Measurements from ENCODE around the gene COL6A2.
A peak's percentile ranks its signal among the peaks of the same experiment; 100 is the strongest.

COL6A2 gene

DNA sequence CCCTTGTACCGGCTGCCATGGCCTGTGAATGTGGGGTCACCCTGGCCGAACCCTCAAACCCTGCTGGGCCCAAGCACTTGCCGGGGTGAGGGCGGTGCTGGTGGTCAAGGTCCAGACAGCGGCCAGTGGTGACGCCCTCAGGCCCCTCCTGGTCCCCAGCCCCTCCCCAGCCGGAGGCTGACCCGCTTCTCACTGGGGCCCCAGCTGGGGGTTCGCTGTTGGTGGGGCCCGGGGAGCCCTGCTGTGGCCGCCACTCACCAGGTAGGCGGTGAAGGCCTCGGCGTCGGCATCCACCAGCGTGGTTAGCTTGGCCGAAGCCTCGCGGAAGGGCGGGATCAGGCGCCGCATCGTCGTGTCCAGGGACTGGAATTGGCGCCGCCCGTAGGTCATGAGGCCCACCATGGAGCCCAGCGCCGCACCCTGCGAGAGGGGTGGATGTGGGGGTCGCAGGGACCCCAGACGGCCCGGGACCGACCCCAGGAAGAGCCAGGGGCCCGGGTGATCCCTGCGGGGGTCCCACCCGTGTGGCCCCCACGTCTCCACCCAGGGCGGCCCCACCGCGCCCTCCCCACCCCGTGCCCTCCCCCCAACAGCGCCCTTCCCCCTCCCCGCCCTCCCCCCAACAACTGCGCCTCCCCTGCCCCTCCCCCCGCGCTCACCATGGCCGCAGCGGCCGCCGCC is 47.4 kb downstream of the COL6A2 start:
- no peak for DNase-seq

GRCh38 chr21:46145840-46146691 is 48.2 kb downstream of the COL6A2 start:
- peak in 1 of 5 donors; percentile 2 for DNase-seq

GRCh38 chr21:46146856-46147255 is 48.9 kb downstream of the COL6A2 start:
- no peak for DNase-seq

DNA sequence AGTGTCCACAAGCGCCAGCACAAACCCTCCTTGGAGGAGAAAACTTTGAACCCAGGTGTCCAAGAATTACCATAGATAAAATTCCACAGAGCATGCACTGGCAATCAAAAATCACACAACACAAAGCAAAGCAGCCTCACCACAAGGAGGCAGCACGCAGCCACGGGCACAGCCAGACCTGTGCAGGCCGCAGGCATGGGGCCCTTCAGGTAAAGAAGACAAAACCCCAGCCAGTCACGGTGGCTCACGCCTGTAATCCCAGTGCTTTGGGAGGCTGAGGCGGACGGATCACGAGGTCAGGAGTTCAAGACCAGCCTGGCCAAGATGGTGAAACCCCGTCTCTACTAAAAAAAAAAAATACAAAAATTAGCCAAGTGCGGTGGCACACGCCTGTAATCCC is 49.5 kb downstream of the COL6A2 start:
- DNase-seq: peak in 3 of 5 donors; percentile 6 to 40 (median 31)

- DNase-seq: no peak
These were observed 50.2 kb downstream of the COL6A2 start for GRCh38 chr21:46148106-46148505.

GRCh38 chr21:46149205-46149901 is 51.4 kb downstream of the COL6A2 start:
- peak in 2 of 5 donors; percentile 2 to 3 for DNase-seq

DNA sequence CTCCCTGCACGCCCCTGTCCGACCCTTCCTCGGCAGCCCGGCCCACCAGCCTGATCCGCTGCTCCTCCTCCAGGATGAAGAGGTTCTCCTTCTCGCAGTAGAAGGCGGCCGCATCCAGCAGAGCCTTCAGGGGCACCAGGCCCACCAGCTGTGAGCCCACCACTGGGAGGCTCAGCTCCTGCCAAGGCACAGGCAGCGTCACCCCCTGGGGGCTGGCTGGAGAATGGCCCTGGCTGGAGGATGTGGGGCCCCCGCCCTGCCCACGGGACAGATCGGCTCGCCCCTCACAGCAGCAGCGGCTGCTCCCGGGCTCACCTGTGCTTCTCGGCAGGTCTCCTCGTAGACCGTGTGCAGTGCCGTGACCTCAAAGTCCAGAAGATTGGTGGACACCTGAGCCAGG is 52.2 kb downstream of the COL6A2 start:
- peak in 2 of 5 donors; percentile 2 to 8 for DNase-seq

- no peak for DNase-seq
These were observed 52.7 kb downstream of the COL6A2 start for GRCh38 chr21:46150491-46151121.

DNA sequence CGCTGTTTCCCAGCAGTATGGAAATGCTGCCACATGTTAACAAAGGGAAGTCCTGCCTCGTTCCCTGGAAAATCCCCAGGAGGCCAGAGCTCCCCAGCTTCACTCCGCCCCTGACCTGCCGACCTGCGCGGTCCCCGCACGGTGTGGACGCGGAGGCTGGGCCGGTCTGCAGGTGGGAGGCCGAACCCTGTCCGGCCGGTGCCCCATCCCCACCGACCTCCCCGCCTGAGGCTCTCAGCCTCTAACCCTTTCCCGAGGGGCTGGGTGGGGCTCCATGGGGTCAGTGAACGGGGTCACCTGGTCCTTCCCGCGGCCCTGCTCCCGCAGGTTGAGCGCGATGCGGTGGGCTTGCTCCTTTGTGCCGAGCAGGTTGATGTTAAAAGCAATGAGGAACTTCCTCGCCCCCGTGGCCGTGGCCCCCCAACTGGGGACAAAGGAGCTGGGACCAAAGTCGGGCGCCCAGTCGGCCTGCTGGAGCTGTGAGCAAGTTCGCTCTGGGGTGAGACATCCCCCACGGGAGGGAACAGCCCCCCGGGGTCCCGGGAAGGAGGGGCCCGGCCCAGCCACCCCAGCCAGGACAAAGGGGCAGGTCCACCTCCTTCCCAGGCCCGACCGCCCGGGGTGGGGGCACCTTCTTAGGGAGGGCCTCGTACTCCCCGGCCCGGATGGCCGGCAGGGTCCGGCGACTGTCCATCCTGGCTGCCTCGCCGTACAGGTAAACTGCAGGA is 53.5 kb downstream of the COL6A2 start:
- DNase-seq: peak in 1 of 5 donors; percentile 14

GRCh38 chr21:46151989-46152926 is 54.3 kb downstream of the COL6A2 start:
- DNase-seq: no peak

- no peak for DNase-seq
These were observed 55.0 kb downstream of the COL6A2 start for GRCh38 chr21:46152927-46153246.

GRCh38 chr21:46153247-46154154 is 55.6 kb downstream of the COL6A2 start:
- DNase-seq: peak in 3 of 5 donors; percentile 16 to 32 (median 30)

GRCh38 chr21:46154155-46154954 is 56.4 kb downstream of the COL6A2 start:
- DNase-seq: no peak

GRCh38 chr21:46154955-46155513 is 57.1 kb downstream of the COL6A2 start:
- DNase-seq: no peak

DNA sequence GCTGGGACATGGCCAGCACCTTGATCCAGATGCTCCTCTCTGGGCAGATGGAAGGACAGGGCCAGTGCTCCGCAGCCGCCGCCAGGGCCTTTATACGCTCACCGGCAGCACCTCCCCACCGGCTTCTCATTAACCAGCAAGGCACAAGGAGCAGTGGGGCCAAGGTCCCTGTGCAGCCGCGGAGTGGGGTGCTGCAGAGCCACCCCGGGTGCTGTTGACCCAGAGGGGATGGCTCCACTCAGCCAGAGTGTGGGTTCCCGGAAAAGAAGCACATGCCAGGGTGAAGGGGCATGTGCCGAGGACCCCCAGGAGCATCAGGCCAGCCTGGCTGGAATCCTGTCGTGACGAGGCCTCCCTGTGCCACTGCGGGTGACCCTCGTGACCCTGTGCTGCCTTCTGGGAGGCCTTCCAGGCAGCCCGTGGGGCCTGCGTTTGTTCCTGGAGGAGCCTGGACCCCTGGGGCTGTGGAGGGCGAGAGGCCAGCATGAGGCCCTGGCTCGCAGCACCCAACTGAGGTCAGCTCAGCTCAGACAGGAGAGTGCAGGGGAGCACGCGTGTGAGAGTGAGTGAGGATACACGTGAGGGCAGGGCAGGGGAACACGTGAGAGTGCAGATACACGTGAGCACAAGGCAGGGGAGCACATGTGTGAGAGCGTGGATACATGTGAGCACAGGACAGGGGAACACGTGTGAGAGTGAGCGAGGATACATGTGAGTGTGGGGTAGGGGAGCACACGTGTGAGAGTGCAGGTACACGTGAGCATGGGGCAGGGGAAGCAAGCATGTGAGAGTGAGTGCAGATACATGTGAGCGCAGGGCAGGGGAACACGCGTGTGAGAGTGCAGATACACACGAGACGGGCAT is 57.8 kb downstream of the COL6A2 start, which contains the start of gene FTCD:
Gene FTCD (minus strand): TSS at position 66 of the 864 bp plus-strand sequence. CDS start 56 bp downstream, at position 10.
- DNase-seq: no peak

- DNase-seq: no peak
These were observed 58.4 kb downstream of the COL6A2 start for GRCh38 chr21:46156378-46156645.

- no peak for DNase-seq
These were observed 58.8 kb downstream of the COL6A2 start for GRCh38 chr21:46156678-46157077.

Measured in T-helper 1 cell (primary cell).